Measurements from ENCODE around the gene NXNL1. TPM values are rescaled to one million over a fixed set of nuclear protein-coding genes. Genes with fewer than 3 reads are reported as not detected.

NXNL1 gene
- total and polyA plus RNA-seq, 2 of the 4 experiments (the other 2 are of a cell fraction) = not detected

GRCh38 chr19:17479325-17479791 is 18.6 kb upstream of the NXNL1 start:
- H4K91ac ChIP-seq (ENCODE audit: insufficient read depth, low read depth, low read length) = no peak overlapping the region; the same call in 1 of the 2 replicates
- ATAC-seq (ENCODE audit: low read depth) (peak; percentile 55), DNase-seq (peak; percentile 76)
- H2BK120ac ChIP-seq (ENCODE audit: low read depth, low read length) = peak overlapping the region; percentile 3; the same call in 1 of the 2 replicates
- H3K79me1 ChIP-seq (ENCODE audit: low read depth in 1 of 2, low read length in 2 of 2) = peaks cover 34 to 60% of the 10 kb centered on the region in 2 experiments
- peak overlapping the region; percentile 15 to 65; a peak in 3 of 4 replicates for H4K8ac ChIP-seq (ENCODE audit: low read depth in 2 of 2, low read length in 2 of 2)
- no peak overlapping the region; the same call in 1 of the 2 replicates for H3K14ac ChIP-seq (replicated peaks; ENCODE audit: low read depth, low read length)
- intact Hi-C loops (cut with micrococcal nuclease) (no loop called here), dilution Hi-C loops (cut with HindIII; ENCODE audit: low sequenced_read_pairs, unreplicated experiment) (no loop called here), in situ Hi-C loops (cut with MboI; ENCODE audit: low sequenced_read_pairs) (no loop called here)
- ChIA-PET POLR2A (ENCODE audit: unreplicated experiment) (no interaction called here), CTCF (no interaction called here)
- no peak overlapping the region for H2BK15ac ChIP-seq (ENCODE audit: low read depth, low read length)
- peak overlapping the region; percentile 86 for H2BK5ac ChIP-seq (ENCODE audit: low read depth, low read length, poor library complexity, severe bottlenecking)
- peak overlapping the region; percentile 21 for H3K4me2 ChIP-seq (ENCODE audit: low read depth, low read length)
- no peak overlapping the region for H2AK5ac ChIP-seq (ENCODE audit: low read depth, low read length)
- peaks cover 12% of the 10 kb centered on the region for H3K4me1 ChIP-seq (ENCODE audit: control insufficient read depth, insufficient read depth, low read length)
- H2BK20ac ChIP-seq (ENCODE audit: low read depth, low read length) = no peak overlapping the region
- H3K23ac ChIP-seq (ENCODE audit: low read depth, low read length) = no peak overlapping the region
- peak overlapping the region; percentile 60; the same call in 1 of the 2 replicates for H3K27ac ChIP-seq (ENCODE audit: insufficient read depth, low read length)
- H3K4ac ChIP-seq (ENCODE audit: low read depth, low read length) = peak overlapping the region; percentile 77; the same call in 1 of the 2 replicates
- H3K9ac ChIP-seq (ENCODE audit: low read depth, low read length) = no peak overlapping the region
- H3K9me3 ChIP-seq (ENCODE audit: control insufficient read depth, insufficient read depth, low read length) = no peaks in the 10 kb centered on the region
- no TSS peak for BruUV-seq (replicated peaks)
- H2AFZ ChIP-seq (replicated peaks; ENCODE audit: low read length, poor library complexity) = no peak overlapping the region
- peaks cover 7% of the 10 kb centered on the region; the same call in 1 of the 2 replicates for H3K9me1 ChIP-seq (ENCODE audit: insufficient read depth, low read length)
- H2AK9ac ChIP-seq (replicated peaks; ENCODE audit: low read depth, low read length, poor library complexity) = no peak overlapping the region
- H3K18ac ChIP-seq (ENCODE audit: low read depth, low read length) = 0 out of 2 replicates have a peak overlapping the region, but pooled peaks have one; percentile 24
- peaks cover 26% of the 10 kb centered on the region for H4K20me1 ChIP-seq (ENCODE audit: insufficient read depth, low read length)
- 36% methylated on average over 3 of the region's 6 CpGs; no CpG with 5 or more reads in 1 of the 2 experiments for WGBS, 2 experiments (ENCODE audit: extremely low coverage in 2 of 2, insufficient read length in 1 of 2)
- no peaks in the 10 kb centered on the region for H3K27me3 ChIP-seq (ENCODE audit: control insufficient read depth, insufficient read depth, low read length)
- H4K5ac ChIP-seq (ENCODE audit: low read depth, low read length) = no peak overlapping the region
- H3K36me3 ChIP-seq (ENCODE audit: control insufficient read depth, insufficient read depth, low read length) = peaks cover 1% of the 10 kb centered on the region; the same call in 1 of the 2 replicates
- TF ChIP-seq MXI1 (IDR thresholded peaks at IDR 0.05; ENCODE audit: borderline replicate concordance, low read depth, low read length) (no peak), CEBPB (IDR thresholded peaks at IDR 0.05; ENCODE audit: low read depth, low read length) (peak; percentile 76)
- H3K56ac ChIP-seq (ENCODE audit: extremely low read depth, insufficient read depth, low read length) = 0 out of 2 replicates have a peak overlapping the region, but pooled peaks have one; percentile 17
- no peak overlapping the region for H3K4me3 ChIP-seq (ENCODE audit: insufficient read depth, low read depth, low read length)

All from IMR-90 (cell line).